Natural killer cell (primary cell): ENCODE results near the gene ADAP1. TPM values are rescaled to one million over a fixed set of nuclear protein-coding genes. Genes with fewer than 3 reads are reported as not detected.

Experiments
- ATAC-seq, 3 donors: fragments of 150-1000 bp in 2 of 3; fragments of 200-7000 bp in 1 of 3; cut with Tn5 transposase; 1 replicate in 1 of 3; 2 replicates in 2 of 3; pipeline ENCODE4 v1.10.0; 2021; ENCODE audit warnings: mild to moderate bottlenecking in 2 of 3, moderate library complexity in 2 of 3
- DNase-seq, 2 donors: peaks; one replicate each; pipeline versions ENCODE4 v3.0.0 to v3.0.0-alpha.2; 2013 to 2021; ENCODE audit warnings: mixed read lengths in 1 of 2
- H3K27ac ChIP-seq: one replicate; pipeline ENCODE4 v1.5.1; 2013; ENCODE audit warnings: mild to moderate bottlenecking, low read length
- H3K27me3 ChIP-seq: one replicate; pipeline ENCODE4 v1.6.1; 2013; ENCODE audit warnings: low read length; ENCODE audit not compliant: control insufficient read depth, insufficient read depth
- H3K36me3 ChIP-seq: one replicate; pipeline ENCODE4 v1.6.1; 2013; ENCODE audit warnings: low read length; ENCODE audit not compliant: control insufficient read depth, insufficient read depth
- H3K4me1 ChIP-seq: one replicate; pipeline ENCODE4 v1.6.1; 2013; ENCODE audit warnings: low read length; ENCODE audit not compliant: control insufficient read depth, insufficient read depth
- H3K4me3 ChIP-seq: one replicate; pipeline ENCODE4 v1.5.1; 2013; ENCODE audit warnings: low read length
- H3K9me3 ChIP-seq: one replicate; pipeline ENCODE4 v1.6.1; 2013; ENCODE audit warnings: low read length; ENCODE audit not compliant: control insufficient read depth, insufficient read depth
- H3K27ac Mint-ChIP-seq, 2 donors: one replicate each; pipeline ENCODE4 v1.8.0; 2022; ENCODE audit warnings: mild to moderate bottlenecking in 2 of 2, mixed read lengths in 2 of 2, moderate library complexity in 1 of 2
- H3K27me3 Mint-ChIP-seq, 2 donors: one replicate each; pipeline ENCODE4 v1.8.0; 2022; ENCODE audit warnings: low read depth in 2 of 2, mixed read lengths in 2 of 2
- H3K36me3 Mint-ChIP-seq: one replicate; pipeline ENCODE4 v1.8.0; 2022; ENCODE audit warnings: mixed read lengths
- H3K4me1 Mint-ChIP-seq, 2 donors: one replicate each; pipeline ENCODE4 v1.8.0; 2022; ENCODE audit warnings: mixed read lengths in 2 of 2
- H3K4me3 Mint-ChIP-seq: one replicate; pipeline ENCODE4 v1.8.0; 2022; ENCODE audit warnings: mild to moderate bottlenecking, moderate library complexity, mixed read lengths
- H3K9me3 Mint-ChIP-seq, 2 donors: one replicate each; pipeline ENCODE4 v1.8.0; 2022; ENCODE audit warnings: mixed read lengths in 2 of 2
- CTCF ChIP-seq: fragments of 200-600 bp; IDR thresholded peaks from one replicate; pipeline ENCODE4 v1.8.0; 2022; ENCODE audit warnings: antibody characterized with exemption
- WGBS: methylation state at CpG from one replicate; pipeline ENCODE4 v1.1.7; 2013; ENCODE audit warnings: missing lambda C conversion rate; ENCODE audit not compliant: insufficient coverage; 5-methylcytosine and 5-hydroxymethylcytosine counted together
- intact Hi-C: fragments of 100-400 bp; cut with micrococcal nuclease; formaldehyde crosslinking; loops from one replicate; pipeline ENCODE4 v1.14.2; 2022
- total RNA-seq, 4 donors: library from RNA; stranded (reverse); fragments of 120-200 nt in 1 of 4; gene quantifications; one replicate each; pipeline versions ENCODE4 v1.2.3 to v1.2.4, GENCODE V29; 2013 to 2022

The ADAP1 gene
- total RNA-seq, 3 donors from 2014 or later (not counting 1 experiment from before 2014, with no cell fraction given) = 87.2 to 117 (median 89.2) TPM

GRCh38 chr7:886626-887487 is 67.6 kb downstream of the ADAP1 start:
- Histone ChIP-seq H3K27ac (no peak overlapping the region), H3K9me3 (no peaks in the 10 kb centered on the region), H3K36me3 (peaks cover 41% of the 10 kb centered on the region), H3K4me1 (peaks cover 18% of the 10 kb centered on the region), H3K27me3 (no peaks in the 10 kb centered on the region), H3K4me3 (no peak overlapping the region)
- peaks cover 8 to 27% of the 10 kb centered on the region in 2 donors for H3K4me1 Mint-ChIP-seq
- H3K9me3 Mint-ChIP-seq = no peaks in the 10 kb centered on the region
- H3K27ac Mint-ChIP-seq = no peak overlapping the region
- ATAC-seq (no peak), DNase-seq (no peak)
- intact Hi-C loops = no loop called here
- WGBS = 97% methylated on average over 40 of the region's 40 CpGs
- H3K27me3 Mint-ChIP-seq = no peaks in the 10 kb centered on the region
- TF ChIP-seq CTCF = no peak
- H3K36me3 Mint-ChIP-seq = no peaks in the 10 kb centered on the region
- H3K4me3 Mint-ChIP-seq = no peak overlapping the region

- intact Hi-C loops = no loop called here
- DNase-seq (no peak), ATAC-seq (no peak)
- Mint-ChIP-seq H3K9me3 (no peaks in the 10 kb centered on the region), H3K4me1 (peaks cover 11 to 28% of the 10 kb centered on the region in 2 donors), H3K27me3 (no peaks in the 10 kb centered on the region), H3K27ac (no peak overlapping the region), H3K36me3 (no peaks in the 10 kb centered on the region), H3K4me3 (no peak overlapping the region)
- 90% methylated on average over 30 of the region's 30 CpGs for WGBS
- Histone ChIP-seq H3K36me3 (peaks cover 33% of the 10 kb centered on the region), H3K27me3 (no peaks in the 10 kb centered on the region), H3K4me3 (no peak overlapping the region), H3K27ac (no peak overlapping the region), H3K9me3 (no peaks in the 10 kb centered on the region), H3K4me1 (peaks cover 18% of the 10 kb centered on the region)
- TF ChIP-seq CTCF = no peak
These were observed 68.4 kb downstream of the ADAP1 start for GRCh38 chr7:885893-886625.

- Mint-ChIP-seq H3K36me3 (no peaks in the 10 kb centered on the region), H3K27me3 (no peaks in the 10 kb centered on the region), H3K4me3 (no peak overlapping the region), H3K27ac (no peak overlapping the region), H3K4me1 (peaks cover 11 to 28% of the 10 kb centered on the region in 2 donors), H3K9me3 (no peaks in the 10 kb centered on the region)
- Histone ChIP-seq H3K36me3 (peaks cover 27% of the 10 kb centered on the region), H3K4me1 (peaks cover 18% of the 10 kb centered on the region), H3K4me3 (no peak overlapping the region), H3K27ac (no peak overlapping the region), H3K9me3 (no peaks in the 10 kb centered on the region), H3K27me3 (no peaks in the 10 kb centered on the region)
- intact Hi-C loops = no loop called here
- no peak for TF ChIP-seq CTCF
- ATAC-seq (no peak), DNase-seq (no peak)
- WGBS = 94% methylated on average over 25 of the region's 25 CpGs
These were observed 69.1 kb downstream of the ADAP1 start for GRCh38 chr7:885261-885892.
